ENCODE measurements around the gene IFRD2.

Gene IFRD2

GRCh38 chr3:50268703-50269451, 23.4 kb downstream of the IFRD2 start, which contains the start of gene SEMA3B:
Gene SEMA3B (plus strand): TSS chr3:50269147. CDS start chr3:50269241, 94 bp downstream.
- Histone ChIP-seq H3K23ac (ENCODE audit: low read depth, low read length, poor library complexity) (peak within 1 kb of the TSS; percentile 62), H3K9me3 (replicated peaks in 1 of 2; ENCODE audit: control insufficient read depth in 2 of 2, insufficient read depth in 1 of 2, low read depth in 1 of 2, low read length in 2 of 2) (no peaks in the 10 kb centered on the region), H2AK5ac (ENCODE audit: low read depth, low read length) (peak within 1 kb of the TSS; percentile 99), H3K4ac (ENCODE audit: low read length) (peak within 1 kb of the TSS; percentile 39), H3K4me1 (ENCODE audit: control insufficient read depth in 2 of 2, insufficient read depth in 1 of 2, low read depth in 1 of 2, low read length in 2 of 2) (peaks cover 42 to 54% of the 10 kb centered on the region in 2 donors), H3K9ac (ENCODE audit: low read depth, low read length, poor library complexity) (peak within 1 kb of the TSS; percentile 83), H2AFZ (ENCODE audit: low read length) (no peak within 1 kb of the TSS), H3K14ac (ENCODE audit: low read length) (peak within 1 kb of the TSS; percentile 87), H3K4me3 (ENCODE audit: low read length in 2 of 2) (peak within 1 kb of the TSS in 1 of 2 donors; percentile 9), H4K91ac (ENCODE audit: low read depth, low read length, poor library complexity) (peak within 1 kb of the TSS; percentile 93), H2BK5ac (ENCODE audit: low read length) (peak within 1 kb of the TSS; percentile 93), H2BK15ac (ENCODE audit: low read length) (peak within 1 kb of the TSS; percentile 98), H2BK12ac (ENCODE audit: low read length) (peak within 1 kb of the TSS; percentile 97), H4K8ac (ENCODE audit: low read depth, low read length) (no peak within 1 kb of the TSS), H3K79me1 (ENCODE audit: low read depth, low read length) (peaks cover 3% of the 10 kb centered on the region), H3K4me2 (ENCODE audit: insufficient read depth, low read length, poor library complexity, severe bottlenecking) (no peak within 1 kb of the TSS), H3K27ac (replicated peaks; ENCODE audit: low read length) (no peak within 1 kb of the TSS), H3K27me3 (ENCODE audit: control insufficient read depth in 3 of 3, insufficient read depth in 3 of 3, low read depth in 1 of 3, low read length in 3 of 3) (peaks cover 6 to 9% (median 6%) of the 10 kb centered on the region in 3 experiments), H3K18ac (ENCODE audit: low read length) (peak within 1 kb of the TSS; percentile 94), H3K36me3 (replicated peaks in 1 of 2; ENCODE audit: control insufficient read depth in 2 of 2, insufficient read depth in 2 of 2, low read length in 2 of 2) (no peaks in the 10 kb centered on the region), H2BK120ac (ENCODE audit: low read depth, low read length) (peak within 1 kb of the TSS; percentile 53)
- DNase-seq (ENCODE audit: low spot score): no peak
- WGBS, 2 donors (ENCODE audit: extremely low coverage in 2 of 2, insufficient read length in 2 of 2, insufficient replicate concordance in 1 of 2): no CpG with 5 or more reads among the region's 21 CpGs

GRCh38 chr3:50268276-50268675, 24.0 kb downstream of the IFRD2 start:
- peak overlapping the region; percentile 93 for H2BK5ac ChIP-seq (ENCODE audit: low read length)
- H2BK120ac ChIP-seq (ENCODE audit: low read depth, low read length): no peak overlapping the region
- peak overlapping the region; percentile 98 for H2BK15ac ChIP-seq (ENCODE audit: low read length)
- no peak overlapping the region for H3K27ac ChIP-seq (replicated peaks; ENCODE audit: low read length)
- peak overlapping the region; percentile 98 for H2AK5ac ChIP-seq (ENCODE audit: low read depth, low read length)
- DNase-seq (ENCODE audit: low spot score): no peak
- H3K4me3 ChIP-seq (ENCODE audit: low read length in 2 of 2): peak overlapping the region in 1 of 2 donors; percentile 9
- no CpG with 5 or more reads among the region's 3 CpGs for WGBS, 2 donors (ENCODE audit: extremely low coverage in 2 of 2, insufficient read length in 2 of 2, insufficient replicate concordance in 1 of 2)
- no peak overlapping the region for H3K4ac ChIP-seq (ENCODE audit: low read length)
- no peak overlapping the region for H4K91ac ChIP-seq (ENCODE audit: low read depth, low read length, poor library complexity)
- no peaks in the 10 kb centered on the region for H3K9me3 ChIP-seq (replicated peaks in 1 of 2; ENCODE audit: control insufficient read depth in 2 of 2, insufficient read depth in 1 of 2, low read depth in 1 of 2, low read length in 2 of 2)
- H3K18ac ChIP-seq (ENCODE audit: low read length): peak overlapping the region; percentile 94
- H4K8ac ChIP-seq (ENCODE audit: low read depth, low read length): no peak overlapping the region
- H2BK12ac ChIP-seq (ENCODE audit: low read length): no peak overlapping the region
- peaks cover 47 to 57% of the 10 kb centered on the region in 2 donors for H3K4me1 ChIP-seq (ENCODE audit: control insufficient read depth in 2 of 2, insufficient read depth in 1 of 2, low read depth in 1 of 2, low read length in 2 of 2)
- peaks cover 3% of the 10 kb centered on the region for H3K79me1 ChIP-seq (ENCODE audit: low read depth, low read length)
- H3K14ac ChIP-seq (ENCODE audit: low read length): no peak overlapping the region
- no peaks in the 10 kb centered on the region for H3K36me3 ChIP-seq (replicated peaks in 1 of 2; ENCODE audit: control insufficient read depth in 2 of 2, insufficient read depth in 2 of 2, low read length in 2 of 2)
- H3K27me3 ChIP-seq (ENCODE audit: control insufficient read depth in 3 of 3, insufficient read depth in 3 of 3, low read depth in 1 of 3, low read length in 3 of 3): peaks cover 0 to 3% (median 3%) of the 10 kb centered on the region in 3 experiments
- no peak overlapping the region for H3K4me2 ChIP-seq (ENCODE audit: insufficient read depth, low read length, poor library complexity, severe bottlenecking)
- no peak overlapping the region for H3K23ac ChIP-seq (ENCODE audit: low read depth, low read length, poor library complexity)
- H2AFZ ChIP-seq (ENCODE audit: low read length): no peak overlapping the region
- H3K9ac ChIP-seq (ENCODE audit: low read depth, low read length, poor library complexity): peak overlapping the region; percentile 32

GRCh38 chr3:50267280-50267913, 24.8 kb downstream of the IFRD2 start:
- H3K4ac ChIP-seq (ENCODE audit: low read length): peak overlapping the region; percentile 84
- H2BK120ac ChIP-seq (ENCODE audit: low read depth, low read length): peak overlapping the region; percentile 53
- no peaks in the 10 kb centered on the region for H3K36me3 ChIP-seq (replicated peaks in 1 of 2; ENCODE audit: control insufficient read depth in 2 of 2, insufficient read depth in 2 of 2, low read length in 2 of 2)
- no peak overlapping the region for H3K9ac ChIP-seq (ENCODE audit: low read depth, low read length, poor library complexity)
- peak overlapping the region; percentile 67 for H2BK12ac ChIP-seq (ENCODE audit: low read length)
- peak overlapping the region; percentile 98 for H2AK5ac ChIP-seq (ENCODE audit: low read depth, low read length)
- peak overlapping the region; percentile 77 for H3K14ac ChIP-seq (ENCODE audit: low read length)
- no peak overlapping the region for H4K8ac ChIP-seq (ENCODE audit: low read depth, low read length)
- no peak for DNase-seq (ENCODE audit: low spot score)
- H4K91ac ChIP-seq (ENCODE audit: low read depth, low read length, poor library complexity): no peak overlapping the region
- H3K79me1 ChIP-seq (ENCODE audit: low read depth, low read length): peaks cover 3% of the 10 kb centered on the region
- no peak overlapping the region for H3K4me3 ChIP-seq (ENCODE audit: low read length in 2 of 2)
- H3K9me3 ChIP-seq (replicated peaks in 1 of 2; ENCODE audit: control insufficient read depth in 2 of 2, insufficient read depth in 1 of 2, low read depth in 1 of 2, low read length in 2 of 2): no peaks in the 10 kb centered on the region
- peak overlapping the region; percentile 29 for H3K4me2 ChIP-seq (ENCODE audit: insufficient read depth, low read length, poor library complexity, severe bottlenecking)
- no peak overlapping the region for H3K27ac ChIP-seq (replicated peaks; ENCODE audit: low read length)
- H2BK15ac ChIP-seq (ENCODE audit: low read length): peak overlapping the region; percentile 94
- peak overlapping the region; percentile 75 for H2AFZ ChIP-seq (ENCODE audit: low read length)
- H3K23ac ChIP-seq (ENCODE audit: low read depth, low read length, poor library complexity): peak overlapping the region; percentile 50
- no peaks in the 10 kb centered on the region for H3K27me3 ChIP-seq (ENCODE audit: control insufficient read depth in 3 of 3, insufficient read depth in 3 of 3, low read depth in 1 of 3, low read length in 3 of 3)
- H3K4me1 ChIP-seq (ENCODE audit: control insufficient read depth in 2 of 2, insufficient read depth in 1 of 2, low read depth in 1 of 2, low read length in 2 of 2): peaks cover 46 to 59% of the 10 kb centered on the region in 2 donors
- peak overlapping the region; percentile 88 for H2BK5ac ChIP-seq (ENCODE audit: low read length)
- no CpG with 5 or more reads among the region's 22 CpGs for WGBS, 2 donors (ENCODE audit: extremely low coverage in 2 of 2, insufficient read length in 2 of 2, insufficient replicate concordance in 1 of 2)
- peak overlapping the region; percentile 94 for H3K18ac ChIP-seq (ENCODE audit: low read length)

GRCh38 chr3:50266836-50267235, 25.4 kb downstream of the IFRD2 start:
- peaks cover 45 to 59% of the 10 kb centered on the region in 2 donors for H3K4me1 ChIP-seq (ENCODE audit: control insufficient read depth in 2 of 2, insufficient read depth in 1 of 2, low read depth in 1 of 2, low read length in 2 of 2)
- peak overlapping the region; percentile 48 for H3K18ac ChIP-seq (ENCODE audit: low read length)
- peak overlapping the region; percentile 84 for H3K4ac ChIP-seq (ENCODE audit: low read length)
- H4K91ac ChIP-seq (ENCODE audit: low read depth, low read length, poor library complexity): no peak overlapping the region
- H3K27ac ChIP-seq (replicated peaks; ENCODE audit: low read length): no peak overlapping the region
- H2BK12ac ChIP-seq (ENCODE audit: low read length): peak overlapping the region; percentile 67
- peak overlapping the region; percentile 88 for H2BK5ac ChIP-seq (ENCODE audit: low read length)
- H2AFZ ChIP-seq (ENCODE audit: low read length): peak overlapping the region; percentile 75
- H2AK5ac ChIP-seq (ENCODE audit: low read depth, low read length): peak overlapping the region; percentile 98
- no peaks in the 10 kb centered on the region for H3K36me3 ChIP-seq (replicated peaks in 1 of 2; ENCODE audit: control insufficient read depth in 2 of 2, insufficient read depth in 2 of 2, low read length in 2 of 2)
- no peak overlapping the region for H3K9ac ChIP-seq (ENCODE audit: low read depth, low read length, poor library complexity)
- H2BK15ac ChIP-seq (ENCODE audit: low read length): peak overlapping the region; percentile 94
- H4K8ac ChIP-seq (ENCODE audit: low read depth, low read length): no peak overlapping the region
- no peaks in the 10 kb centered on the region for H3K9me3 ChIP-seq (replicated peaks in 1 of 2; ENCODE audit: control insufficient read depth in 2 of 2, insufficient read depth in 1 of 2, low read depth in 1 of 2, low read length in 2 of 2)
- no peak overlapping the region for H3K14ac ChIP-seq (ENCODE audit: low read length)
- H3K4me3 ChIP-seq (ENCODE audit: low read length in 2 of 2): no peak overlapping the region
- peaks cover 3% of the 10 kb centered on the region for H3K79me1 ChIP-seq (ENCODE audit: low read depth, low read length)
- H3K23ac ChIP-seq (ENCODE audit: low read depth, low read length, poor library complexity): peak overlapping the region; percentile 50
- no peak overlapping the region for H3K4me2 ChIP-seq (ENCODE audit: insufficient read depth, low read length, poor library complexity, severe bottlenecking)
- no CpG with 5 or more reads among the region's 7 CpGs for WGBS, 2 donors (ENCODE audit: extremely low coverage in 2 of 2, insufficient read length in 2 of 2, insufficient replicate concordance in 1 of 2)
- H2BK120ac ChIP-seq (ENCODE audit: low read depth, low read length): peak overlapping the region; percentile 53
- no peak for DNase-seq (ENCODE audit: low spot score)
- H3K27me3 ChIP-seq (ENCODE audit: control insufficient read depth in 3 of 3, insufficient read depth in 3 of 3, low read depth in 1 of 3, low read length in 3 of 3): no peaks in the 10 kb centered on the region

Data from neuronal stem cell (in vitro differentiated cells).